Epidermal melanocyte (primary cell): Measurements from ENCODE around the gene PPP3CA.

ENCODE experiments used
- DNase-seq: peaks from one replicate; pipeline ENCODE4 v3.0.0; 2011; ENCODE audit warnings: low spot score; ENCODE audit not compliant: insufficient read length

Gene PPP3CA

GRCh38 chr4:101331017-101331416 is 16.3 kb downstream of the PPP3CA start:
- DNase-seq, result no peak

- no peak for DNase-seq
Observed at GRCh38 chr4:101329592-101329991, 17.7 kb downstream of the PPP3CA start.

DNA sequence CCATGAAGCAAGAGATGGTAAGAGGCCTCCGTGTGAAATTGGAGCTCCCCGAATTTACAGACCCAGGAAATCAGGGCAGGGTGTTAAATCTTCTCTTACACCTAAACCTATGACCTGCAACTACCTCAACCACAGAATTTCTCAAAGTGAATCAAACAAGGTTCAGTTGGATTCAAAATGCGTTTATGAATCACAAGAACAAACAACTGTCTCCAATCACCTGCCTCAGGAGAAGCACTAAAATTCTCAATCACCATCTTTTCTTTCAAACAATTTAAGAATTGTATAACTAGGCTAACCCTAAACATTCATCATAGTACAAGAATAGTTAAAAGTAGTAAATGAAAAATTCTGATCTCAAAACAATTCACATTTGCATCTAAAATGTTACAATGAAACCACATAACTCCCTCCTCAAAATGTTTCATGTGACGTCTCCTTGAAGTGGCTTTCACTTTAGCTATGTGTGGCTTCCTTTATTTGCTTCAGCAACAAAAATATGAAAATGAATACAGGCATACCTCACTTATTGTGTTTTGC is 19.2 kb downstream of the PPP3CA start:
- no peak for DNase-seq

GRCh38 chr4:101326576-101326975 is 20.8 kb downstream of the PPP3CA start:
- DNase-seq, result no peak

DNA sequence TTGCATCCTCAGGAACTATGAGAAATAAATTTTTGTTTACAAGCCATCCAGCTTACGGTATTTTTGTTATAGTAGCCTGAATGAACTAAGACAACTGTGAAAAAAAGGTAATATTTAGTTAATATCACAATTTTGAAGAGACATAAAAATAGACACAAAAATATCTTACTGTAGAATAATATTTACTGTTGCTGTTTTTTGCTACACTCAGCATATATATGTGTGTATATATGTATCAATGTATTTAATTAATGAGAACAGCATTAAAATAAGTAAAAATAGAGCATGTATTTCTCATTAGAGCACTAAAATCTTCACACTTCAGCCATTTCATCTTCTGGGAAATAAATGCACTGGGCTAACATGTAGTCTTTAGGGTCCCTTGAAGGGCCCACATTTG is 24.6 kb downstream of the PPP3CA start:
- no peak for DNase-seq

DNA sequence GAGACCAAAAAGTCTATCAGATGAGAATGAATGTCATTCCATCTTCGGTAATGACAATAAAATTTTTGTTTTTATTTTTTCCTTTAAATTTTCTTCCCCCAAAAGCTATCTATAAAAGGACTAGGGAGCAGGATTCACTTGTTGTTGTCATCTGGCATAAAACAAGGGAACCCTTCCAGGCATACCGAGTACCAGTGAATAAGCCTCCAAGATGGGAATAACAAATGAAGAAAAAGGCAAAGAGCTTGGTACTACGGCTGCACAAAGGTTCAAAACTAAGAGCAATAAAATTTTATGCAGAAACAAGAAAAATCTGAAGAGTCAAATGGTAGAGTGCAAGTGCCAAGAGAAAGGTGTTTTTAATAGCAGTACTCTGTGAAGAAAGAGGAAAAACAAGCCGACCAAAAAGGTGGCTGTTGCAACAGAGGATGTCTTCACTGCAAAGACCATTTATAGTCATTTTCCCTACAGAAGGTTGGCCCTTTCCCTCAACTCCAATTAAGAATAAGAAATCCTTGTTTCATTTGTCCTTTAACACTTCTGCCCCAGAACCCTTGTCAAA is 25.8 kb downstream of the PPP3CA start:
- no peak for DNase-seq

- no peak for DNase-seq
Observed at GRCh38 chr4:101315786-101316185, 31.5 kb downstream of the PPP3CA start.

DNA sequence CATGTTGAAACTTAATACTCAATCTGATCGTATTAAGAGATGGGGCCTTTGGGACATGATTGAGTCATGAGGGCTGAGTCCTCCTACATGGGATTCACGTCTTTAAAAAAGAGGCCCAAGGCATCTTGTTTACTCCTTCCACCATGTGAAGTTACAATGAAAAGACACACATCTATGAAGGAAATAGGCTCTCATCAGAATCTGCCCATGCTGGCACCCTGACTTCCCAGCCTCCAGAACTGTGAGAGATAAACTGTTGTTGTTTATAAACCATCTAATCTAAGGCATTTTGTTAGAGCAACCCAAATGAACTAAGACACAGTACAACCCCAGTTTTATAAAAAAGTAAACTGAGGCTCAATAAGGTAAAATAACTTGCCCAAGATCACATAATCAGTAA is 32.3 kb downstream of the PPP3CA start:
- DNase-seq, result no peak

- no peak for DNase-seq
Observed at GRCh38 chr4:101309925-101310324, 37.4 kb downstream of the PPP3CA start.

GRCh38 chr4:101307899-101308298 is 39.4 kb downstream of the PPP3CA start:
- no peak for DNase-seq

GRCh38 chr4:101306764-101307615 is 40.3 kb downstream of the PPP3CA start:
- no peak for DNase-seq

DNA sequence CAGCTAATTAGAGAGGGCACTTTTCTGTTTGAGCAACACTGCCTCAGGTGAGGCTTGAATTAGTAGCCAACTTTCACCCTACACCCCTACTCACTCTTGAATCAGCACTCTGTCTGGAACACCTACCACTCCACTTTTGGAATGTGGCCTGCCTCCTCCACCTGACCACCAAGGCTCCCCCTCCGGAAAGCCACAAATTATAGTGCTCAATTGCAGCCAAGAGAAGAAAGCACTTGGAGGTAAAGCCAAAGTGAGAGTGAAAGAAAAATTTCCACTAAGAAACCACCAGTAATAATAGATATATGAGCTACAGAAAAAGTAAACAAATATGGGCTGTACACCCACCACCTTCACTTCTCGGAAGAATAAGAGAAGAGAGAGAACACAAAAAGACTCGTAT is 41.1 kb downstream of the PPP3CA start:
- DNase-seq, result no peak

GRCh38 chr4:101304916-101305315 is 42.4 kb downstream of the PPP3CA start:
- DNase-seq, result peak; percentile 53

- DNase-seq, result no peak
Observed at GRCh38 chr4:101299899-101300540, 47.3 kb downstream of the PPP3CA start.

DNA sequence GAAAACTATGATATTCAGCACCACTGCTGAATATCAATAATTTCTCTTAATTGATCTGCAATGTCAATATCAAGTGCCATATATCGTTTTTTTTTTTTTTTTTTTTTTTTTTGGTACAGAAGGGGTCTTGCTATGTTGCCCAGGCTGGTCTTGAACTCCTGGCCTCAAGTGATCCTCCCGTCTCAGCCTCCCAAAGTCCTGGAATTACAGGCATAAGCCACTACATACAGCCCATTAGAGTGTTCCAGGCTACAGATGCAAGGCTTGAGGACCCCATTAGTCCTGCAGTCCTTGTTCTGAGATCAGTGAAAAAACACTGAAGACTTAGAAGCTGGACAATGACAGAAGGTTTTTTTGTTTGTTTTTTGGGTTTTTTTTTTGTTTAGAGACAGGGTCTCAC is 48.3 kb downstream of the PPP3CA start:
- DNase-seq, result no peak

GRCh38 chr4:101295691-101296090 is 51.6 kb downstream of the PPP3CA start:
- DNase-seq, result no peak

DNA sequence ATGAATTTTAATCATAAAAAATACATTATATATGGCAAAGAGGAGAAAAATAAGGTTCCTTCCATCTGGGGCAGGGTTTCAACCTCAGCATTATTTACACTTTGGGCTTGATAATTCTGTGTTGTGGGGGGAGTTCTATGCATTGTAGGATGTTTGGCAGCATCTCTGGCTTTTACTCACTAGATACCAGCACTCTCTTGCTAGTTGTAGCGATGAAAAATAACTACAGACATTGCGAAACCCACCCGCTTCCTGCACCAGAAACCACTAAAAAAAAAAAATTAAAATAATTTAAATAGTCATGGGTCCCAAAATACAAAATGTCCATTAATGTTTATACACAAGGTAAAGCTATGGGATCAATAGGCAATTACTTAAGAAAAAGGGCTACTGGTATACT is 52.7 kb downstream of the PPP3CA start:
- DNase-seq, result no peak

DNA sequence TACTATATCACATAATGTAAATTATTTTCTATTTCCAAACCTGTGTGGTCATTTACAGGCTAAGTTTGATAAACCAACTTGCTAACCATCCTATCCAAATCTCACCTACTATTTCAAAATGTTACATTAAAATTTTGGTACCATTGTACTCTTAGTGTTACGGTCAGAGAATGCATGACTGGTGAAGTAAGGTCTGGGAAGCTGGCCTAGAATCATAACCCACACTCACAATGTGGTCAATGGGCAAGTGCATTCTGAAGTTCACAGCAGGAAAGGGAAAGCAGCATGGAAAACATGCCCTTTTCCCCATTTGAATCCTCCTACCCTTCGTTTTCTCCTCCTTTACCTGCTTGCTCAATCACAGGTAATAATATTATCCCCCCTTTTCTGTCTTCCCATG is 54.4 kb downstream of the PPP3CA start:
- no peak for DNase-seq

GRCh38 chr4:101292214-101292613 is 55.1 kb downstream of the PPP3CA start:
- DNase-seq, result no peak

DNA sequence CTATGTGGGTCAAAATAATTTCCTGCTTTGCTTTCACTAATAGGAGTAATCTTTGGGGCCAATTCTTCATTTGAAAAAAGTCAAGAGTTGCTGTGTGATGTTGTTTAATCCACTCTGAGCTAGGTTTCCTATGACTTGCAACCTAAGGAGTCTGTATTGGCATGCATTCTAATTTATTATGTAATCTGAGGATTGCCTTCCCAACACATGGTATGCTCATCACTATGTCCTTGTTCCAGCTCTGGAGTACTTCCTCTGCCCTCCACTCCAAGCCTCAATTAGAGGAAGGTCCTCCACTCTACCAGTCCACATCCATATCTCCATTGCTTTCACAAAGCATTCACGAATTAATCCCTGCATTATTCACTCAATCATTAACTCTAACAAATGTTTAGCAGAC is 56.1 kb downstream of the PPP3CA start:
- DNase-seq, result no peak

DNA sequence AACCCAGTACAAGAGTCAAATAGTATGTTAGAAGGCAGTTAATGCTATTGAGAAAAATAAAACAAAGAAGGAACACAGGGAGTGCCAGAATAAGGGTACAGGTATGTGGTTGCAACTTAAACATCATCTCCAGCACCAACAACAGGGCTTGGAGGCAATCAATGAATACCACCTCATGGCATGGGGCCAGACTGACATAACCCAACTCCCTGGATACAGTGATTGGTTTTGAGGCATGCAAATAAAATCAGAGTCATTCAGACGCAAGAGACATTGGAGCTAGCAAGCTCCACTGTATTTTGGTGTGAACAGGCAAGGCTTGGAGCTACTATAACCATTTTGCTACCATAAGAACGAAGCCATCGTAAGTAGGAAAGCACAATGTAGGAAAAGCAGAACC is 56.7 kb downstream of the PPP3CA start:
- DNase-seq, result no peak

GRCh38 chr4:101289306-101289705 is 58.0 kb downstream of the PPP3CA start:
- no peak for DNase-seq
